Left lung (tissue), 10 donors: ENCODE data around the gene NBPF12. TPM values are rescaled to one million over a fixed set of nuclear protein-coding genes. Genes with fewer than 3 reads are reported as not detected.
"Not testable (repeated sequence)": the region's sequence is repeated elsewhere in the genome, so short reads cannot be mapped to it uniquely, and the experiment has no call there.

ENCODE experiments used
- ATAC-seq: fragments of 200-7000 bp; cut with Tn5 transposase; one replicate; pipeline ENCODE4 v1.9.1; 2020; ENCODE audit warnings: moderate library complexity
- DNase-seq, 4 donors: peaks; one replicate each; pipeline ENCODE4 v3.0.0-alpha.2; 2013 to 2020
- H3K27ac ChIP-seq, 2 donors: fragments of 200-600 bp; sonication (generic) in 1 of 2; one replicate each; pipeline versions ENCODE4 v1.5.0 to v1.8.0; 2020 to 2021
- H3K27me3 ChIP-seq, 2 donors: fragments of 200-600 bp; sonication (generic) in 1 of 2; one replicate each; pipeline versions ENCODE4 v1.5.0 to v1.8.0; 2020 to 2021
- H3K36me3 ChIP-seq, 2 donors: fragments of 200-600 bp; sonication (generic) in 1 of 2; one replicate each; pipeline versions ENCODE4 v1.5.0 to v1.8.0; 2020 to 2021
- H3K4me1 ChIP-seq, 2 donors: fragments of 200-600 bp; one replicate each; pipeline ENCODE4 v1.8.0; 2021
- H3K4me3 ChIP-seq, 2 donors: fragments of 200-600 bp; sonication (generic) in 1 of 2; one replicate each; pipeline versions ENCODE4 v1.5.0 to v1.8.0; 2020 to 2021; ENCODE audit warnings: mild to moderate bottlenecking in 1 of 2
- H3K9me3 ChIP-seq, 2 donors: fragments of 200-600 bp; sonication (generic) in 1 of 2; one replicate each; pipeline versions ENCODE4 v1.5.0 to v1.8.0; 2020 to 2021
- CTCF ChIP-seq, 2 donors: fragments of 200-600 bp; sonication (generic) in 1 of 2; IDR thresholded peaks; one replicate each; pipeline versions ENCODE4 v1.5.0 to v1.8.0; 2021; ENCODE audit warnings: antibody characterized with exemption in 2 of 2
- intact Hi-C, 2 donors: fragments of 100-400 bp; cut with DNase I; formaldehyde crosslinking; loops; one replicate each; pipeline versions ENCODE4 v1.11.2 to v1.14.2; 2022
- polyA plus RNA-seq, 6 donors: library from polyadenylated mRNA; unstranded; fragments of 120-200 nt; gene quantifications; one replicate each; pipeline ENCODE4 v1.2.1, GENCODE V29; 2013; ENCODE audit not compliant: insufficient read length in 6 of 6
- total RNA-seq, 2 donors: library from RNA; stranded (reverse); fragmentation: NEBNext Ultra II Directional; extraction: Animal tissue kit (Norgen Biotek cat#: 25700); gene quantifications; one replicate each; pipeline ENCODE4 v1.2.1, GENCODE V29; 2021
- donor health status: DM: no; HTN: yes; CAD: no.
- donor health status: DM: no; HTN: no; CAD: no.

NBPF12 gene
- total and polyA plus RNA-seq, 8 donors: 7.9 to 37.2 (median 27.5) TPM

- H3K4me1 ChIP-seq, H3K27me3 ChIP-seq, intact Hi-C loops, H3K36me3 ChIP-seq, H3K9me3 ChIP-seq: not testable (repeated sequence)
- H3K27ac ChIP-seq: peak overlapping the region; percentile 85 to 89
- peak; percentile 76 for ATAC-seq
- H3K4me3 ChIP-seq: peak overlapping the region; percentile 65 to 86
- peak in 3 of 4 donors; percentile 12 to 87 (median 53) for DNase-seq
Measured at GRCh38 chr1:146938927-146939786, 1.0 kb downstream of the NBPF12 start.

- H3K9me3 ChIP-seq, H3K4me3 ChIP-seq, H3K27me3 ChIP-seq, H3K27ac ChIP-seq, H3K36me3 ChIP-seq, ATAC-seq, H3K4me1 ChIP-seq, intact Hi-C loops, DNase-seq: not testable (repeated sequence)
Measured at GRCh38 chr1:146940293-146940692, 2.2 kb downstream of the NBPF12 start.

- ATAC-seq, H3K4me1 ChIP-seq, H3K36me3 ChIP-seq, intact Hi-C loops, H3K27ac ChIP-seq, H3K9me3 ChIP-seq, H3K4me3 ChIP-seq, H3K27me3 ChIP-seq, DNase-seq: not testable (repeated sequence)
Measured at GRCh38 chr1:146943342-146943886, 5.3 kb downstream of the NBPF12 start.

- H3K27ac ChIP-seq, ATAC-seq, DNase-seq, H3K4me3 ChIP-seq, intact Hi-C loops, H3K27me3 ChIP-seq, H3K36me3 ChIP-seq, H3K4me1 ChIP-seq, H3K9me3 ChIP-seq: not testable (repeated sequence)
Measured at GRCh38 chr1:146948127-146948526, 10.0 kb downstream of the NBPF12 start.

- H3K4me1 ChIP-seq, DNase-seq, intact Hi-C loops, H3K27me3 ChIP-seq, H3K4me3 ChIP-seq, H3K27ac ChIP-seq, H3K9me3 ChIP-seq, ATAC-seq: not testable (repeated sequence)
- H3K36me3 ChIP-seq: peaks cover 0 to 36% of the 10 kb centered on the region in 2 donors
Measured at GRCh38 chr1:146964340-146964739, 26.2 kb downstream of the NBPF12 start.

GRCh38 chr1:146966351-146966750, 28.2 kb downstream of the NBPF12 start:
- H3K27ac ChIP-seq, H3K27me3 ChIP-seq, H3K9me3 ChIP-seq, H3K4me1 ChIP-seq, intact Hi-C loops, ATAC-seq, H3K4me3 ChIP-seq, DNase-seq: not testable (repeated sequence)
- peak in 1 of 2 donors; percentile 15 for TF ChIP-seq CTCF (IDR thresholded peaks at IDR 0.05)
- H3K36me3 ChIP-seq: peaks cover 0 to 46% of the 10 kb centered on the region in 2 donors

- H3K27ac ChIP-seq, intact Hi-C loops, H3K9me3 ChIP-seq, H3K4me1 ChIP-seq, H3K4me3 ChIP-seq, DNase-seq, ATAC-seq, H3K27me3 ChIP-seq: not testable (repeated sequence)
- H3K36me3 ChIP-seq: peaks cover 0 to 34% of the 10 kb centered on the region in 2 donors
Measured at GRCh38 chr1:146970656-146971055, 32.5 kb downstream of the NBPF12 start.

- H3K9me3 ChIP-seq, H3K27ac ChIP-seq, H3K4me1 ChIP-seq, DNase-seq, H3K27me3 ChIP-seq, ATAC-seq, intact Hi-C loops, H3K4me3 ChIP-seq: not testable (repeated sequence)
- H3K36me3 ChIP-seq: peaks cover 0 to 37% of the 10 kb centered on the region in 2 donors
Measured at GRCh38 chr1:146972681-146973080, 34.6 kb downstream of the NBPF12 start.

GRCh38 chr1:146985855-146986254, 47.7 kb downstream of the NBPF12 start:
- ATAC-seq, intact Hi-C loops, DNase-seq: not testable (repeated sequence)

GRCh38 chr1:146986450-146986849, 48.3 kb downstream of the NBPF12 start:
- intact Hi-C loops, DNase-seq: not testable (repeated sequence)

More at GRCh38 chr1:146985855-146986254, 47.7 kb downstream of the NBPF12 start:
- peaks cover 0 to 21% of the 10 kb centered on the region in 2 donors for H3K36me3 ChIP-seq
- not testable (repeated sequence) for H3K27ac ChIP-seq, H3K27me3 ChIP-seq, H3K4me3 ChIP-seq, H3K4me1 ChIP-seq, H3K9me3 ChIP-seq

GRCh38 chr1:146987502-146987901, 49.4 kb downstream of the NBPF12 start:
- ATAC-seq, intact Hi-C loops, H3K4me3 ChIP-seq, DNase-seq, H3K4me1 ChIP-seq, H3K27ac ChIP-seq, H3K27me3 ChIP-seq, H3K9me3 ChIP-seq: not testable (repeated sequence)
- H3K36me3 ChIP-seq: peaks cover 0 to 25% of the 10 kb centered on the region in 2 donors

More at GRCh38 chr1:146986450-146986849, 48.3 kb downstream of the NBPF12 start:
- ATAC-seq, H3K27ac ChIP-seq, H3K4me1 ChIP-seq, H3K9me3 ChIP-seq, H3K4me3 ChIP-seq, H3K27me3 ChIP-seq: not testable (repeated sequence)
- H3K36me3 ChIP-seq: peaks cover 0 to 25% of the 10 kb centered on the region in 2 donors

GRCh38 chr1:146989455-146989854, 51.3 kb downstream of the NBPF12 start:
- H3K27me3 ChIP-seq, DNase-seq, H3K4me3 ChIP-seq, H3K4me1 ChIP-seq, H3K9me3 ChIP-seq, ATAC-seq, intact Hi-C loops, H3K27ac ChIP-seq: not testable (repeated sequence)
- peaks cover 0 to 25% of the 10 kb centered on the region in 2 donors for H3K36me3 ChIP-seq
